Measurements from ENCODE around the gene NECTIN3.

DNA sequence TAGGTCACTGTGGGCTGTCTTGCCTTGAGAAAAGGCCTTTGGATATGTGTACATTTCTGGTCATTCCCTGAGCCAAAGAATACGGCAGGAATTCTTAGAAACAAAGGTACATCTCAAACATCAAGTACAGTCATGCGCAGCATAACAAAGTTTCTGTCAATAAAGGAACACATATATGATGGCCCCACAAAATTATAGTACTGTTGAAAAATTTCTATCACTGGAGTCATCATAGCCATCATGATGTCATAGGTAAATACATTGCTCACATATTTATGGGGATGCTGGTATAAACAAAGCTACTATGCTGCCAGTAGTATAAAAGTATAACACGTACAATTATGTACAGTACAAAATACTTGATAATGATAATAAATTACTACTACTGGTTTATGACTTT is 38.9 kb upstream of the NECTIN3 start:
- TF ChIP-seq CTCF (IDR thresholded peaks at IDR 0.05) (no peak), EZH2 (IDR thresholded peaks at IDR 0.05; ENCODE audit: borderline replicate concordance, insufficient read depth, low read depth, low read length, poor library complexity, severe bottlenecking) (no peak)
